Astrocyte of the cerebellum (primary cell): Measurements from ENCODE around the gene SASH1.

Source experiments
- DNase-seq: peaks from one replicate; pipeline ENCODE4 v3.0.0-alpha.2; 2011; ENCODE audit warnings: low read depth
- H3K4me3 ChIP-seq: 2 replicates; pipeline ENCODE4 v1.5.1; 2011; ENCODE audit warnings: mild to moderate bottlenecking, low read depth, low read length, moderate library complexity
- CTCF ChIP-seq: IDR thresholded peaks from 2 replicates; pipeline ENCODE4 v1.5.1; 2012; ENCODE audit warnings: low read length, low read depth, moderate library complexity, mild to moderate bottlenecking; ENCODE audit errors: missing control alignments
- in situ Hi-C: cut with HindIII; loops from 2 replicates; pipeline ENCODE4 v1.10.0; 2017; ENCODE audit warnings: low sequenced_read_pairs

The SASH1 gene

DNA sequence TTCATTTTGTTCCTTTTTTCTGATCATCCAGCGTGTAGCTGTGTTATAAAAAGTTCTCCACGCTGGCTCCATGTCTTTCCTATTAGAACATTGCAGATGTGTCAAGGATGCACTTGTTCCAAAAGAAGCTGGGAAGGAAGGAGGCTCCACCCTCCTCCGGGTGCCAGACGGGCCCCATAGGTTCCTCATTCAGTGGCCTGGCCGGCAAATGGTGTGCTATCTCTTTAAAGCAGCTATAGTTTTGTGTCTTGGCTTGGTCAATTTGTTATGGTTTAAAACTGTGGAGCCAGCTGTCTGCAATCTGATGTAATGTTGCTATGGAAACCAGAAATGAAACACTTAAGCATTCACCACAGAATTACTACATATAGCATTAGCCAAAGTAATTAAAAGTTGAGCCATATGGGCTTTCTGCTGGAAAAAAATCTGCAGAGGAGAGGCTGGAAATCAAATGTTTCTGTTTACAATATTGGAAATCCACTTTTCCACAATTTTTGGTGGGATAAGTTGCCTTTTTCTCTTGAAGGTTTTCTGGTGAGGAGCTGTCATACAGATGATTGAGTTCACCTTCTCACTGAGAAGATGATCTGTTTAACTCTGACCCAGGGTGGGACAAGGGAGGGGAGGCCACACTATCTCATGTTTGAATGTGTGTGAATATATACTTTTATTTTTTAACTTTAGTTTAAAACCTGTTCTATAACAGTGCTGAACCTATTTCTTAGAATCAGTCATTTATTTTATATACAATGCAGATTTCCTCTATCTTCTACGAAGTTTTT lies 167.4 kb downstream of the SASH1 start:
- TF ChIP-seq CTCF = no peak
- H3K4me3 ChIP-seq = peak overlapping the region; percentile 51
- DNase-seq = peak; percentile 94
- in situ Hi-C loops = loop anchor here (5.0 kb wide), 1 partner anchor 98 kb away; no protein-coding TSS in a partner anchor

- in situ Hi-C loops = no loop called here
- DNase-seq = no peak
- TF ChIP-seq CTCF = no peak
Measured at GRCh38 chr6:148513145-148514071, 170.8 kb downstream of the SASH1 start.

DNA sequence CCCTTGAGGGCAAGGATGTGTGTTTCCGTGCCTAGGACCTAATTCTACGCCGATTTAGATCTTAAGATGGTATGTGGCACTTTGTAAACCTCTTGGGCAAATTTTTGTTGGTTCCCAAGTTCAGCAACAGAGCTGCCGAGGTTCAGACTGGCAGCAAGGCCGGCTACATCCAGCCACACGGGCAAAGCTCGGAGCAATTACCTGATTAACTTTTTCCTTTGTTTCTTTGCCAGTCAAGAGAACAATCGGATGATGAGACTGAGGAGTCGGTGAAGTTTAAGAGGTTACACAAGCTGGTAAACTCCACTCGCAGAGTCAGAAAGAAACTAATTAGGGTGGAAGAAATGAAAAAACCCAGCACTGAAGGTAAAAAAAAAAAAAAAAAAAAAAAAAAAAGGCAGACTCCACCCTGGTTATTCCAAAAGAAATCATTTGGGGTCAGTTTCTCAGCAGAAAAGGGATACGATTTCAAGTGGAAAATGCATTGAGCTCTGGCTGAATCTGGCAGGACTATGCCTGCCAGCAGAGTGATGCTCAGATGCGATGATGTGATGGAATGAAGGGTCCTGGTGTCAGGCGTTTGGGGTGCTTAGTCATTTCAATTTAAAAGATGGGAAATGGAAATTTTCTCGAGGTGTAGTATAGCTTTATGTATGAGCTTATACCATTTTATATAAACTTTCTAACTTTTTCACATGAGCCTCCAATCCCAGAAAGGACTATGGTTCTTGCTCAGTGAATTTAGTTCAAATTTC lies 171.6 kb downstream of the SASH1 start:
- in situ Hi-C loops = no loop called here
- TF ChIP-seq CTCF = no peak
- no peak overlapping the region for H3K4me3 ChIP-seq
- no peak for DNase-seq

More at GRCh38 chr6:148513145-148514071, 170.8 kb downstream of the SASH1 start:
- H3K4me3 ChIP-seq = no peak overlapping the region

GRCh38 chr6:148516217-148516616 lies 173.6 kb downstream of the SASH1 start:
- DNase-seq = no peak
- in situ Hi-C loops = no loop called here
- no peak for TF ChIP-seq CTCF
- no peak overlapping the region for H3K4me3 ChIP-seq

DNA sequence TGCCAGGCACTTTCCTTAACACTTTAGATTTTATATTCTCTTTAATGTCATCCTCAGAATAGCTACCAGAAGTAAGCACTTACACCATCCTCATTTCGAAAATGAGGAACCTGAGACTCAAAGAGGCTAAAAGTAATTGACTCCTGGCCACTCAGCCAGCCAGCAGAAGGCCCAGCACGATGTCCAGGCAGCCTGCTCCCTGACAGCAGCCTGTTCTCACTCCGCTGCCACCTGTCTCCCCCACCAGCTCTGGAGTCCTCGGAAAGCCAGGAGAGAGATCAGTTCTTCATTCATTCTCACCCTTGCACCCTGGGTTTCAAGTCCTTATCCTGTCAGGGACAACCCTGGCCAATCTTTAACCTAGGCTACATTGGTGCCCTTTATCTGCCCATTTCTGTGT lies 174.0 kb downstream of the SASH1 start:
- no peak for DNase-seq
- TF ChIP-seq CTCF = no peak
- in situ Hi-C loops = no loop called here
- no peak overlapping the region for H3K4me3 ChIP-seq

DNA sequence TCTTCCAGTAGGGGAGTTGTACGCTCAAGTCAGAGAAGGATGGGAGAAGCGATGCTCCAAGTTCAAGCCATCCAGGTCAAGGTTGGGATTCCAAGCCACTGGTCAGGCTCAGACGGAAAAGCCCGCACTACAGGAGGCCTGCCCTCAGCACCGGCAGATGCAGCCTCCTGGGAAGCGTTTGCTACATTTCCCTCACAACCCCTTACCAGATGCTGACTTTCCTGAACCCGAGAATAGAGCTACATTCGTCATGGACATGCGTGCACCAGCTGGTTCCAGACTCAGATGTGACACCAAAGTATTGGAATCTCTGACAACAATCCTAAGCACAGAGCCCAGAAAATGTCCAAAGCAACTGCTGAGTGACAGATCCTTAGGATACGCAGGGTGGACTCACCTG lies 174.8 kb downstream of the SASH1 start:
- no peak for TF ChIP-seq CTCF
- no peak for DNase-seq

More for the DNA sequence above, 174.8 kb downstream of the SASH1 start:
- in situ Hi-C loops = no loop called here
- no peak overlapping the region for H3K4me3 ChIP-seq
